GM19372 (cell line): ENCODE data around the gene GALK1.

Experiments used
- ATAC-seq: cut with Tn5 transposase; IDR thresholded peaks from one replicate; pipeline ENCODE4 v1.9.1; 2021; ENCODE audit warnings: mild to moderate bottlenecking, low read depth, moderate library complexity; ENCODE audit not compliant: unreplicated experiment

The GALK1 gene

DNA sequence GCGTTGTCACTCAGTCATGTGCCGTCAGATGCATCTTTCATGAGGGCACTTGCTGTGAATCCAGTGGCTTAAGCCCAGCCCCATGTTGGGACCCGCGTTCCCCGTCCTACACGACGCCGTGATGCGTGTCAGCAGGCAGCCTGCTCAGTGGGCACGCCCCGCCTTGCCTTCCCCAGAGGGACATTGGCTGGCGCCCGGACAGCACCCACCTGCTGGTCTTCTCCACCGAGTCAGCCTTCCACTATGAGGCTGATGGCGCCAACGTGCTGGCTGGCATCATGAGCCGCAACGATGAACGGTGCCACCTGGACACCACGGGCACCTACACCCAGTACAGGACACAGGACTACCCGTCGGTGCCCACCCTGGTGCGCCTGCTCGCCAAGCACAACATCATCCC, 34.9 kb downstream of the GALK1 start:
- ATAC-seq = no peak

- ATAC-seq = no peak
These were observed 35.6 kb downstream of the GALK1 start for GRCh38 chr17:75729351-75729750.

DNA sequence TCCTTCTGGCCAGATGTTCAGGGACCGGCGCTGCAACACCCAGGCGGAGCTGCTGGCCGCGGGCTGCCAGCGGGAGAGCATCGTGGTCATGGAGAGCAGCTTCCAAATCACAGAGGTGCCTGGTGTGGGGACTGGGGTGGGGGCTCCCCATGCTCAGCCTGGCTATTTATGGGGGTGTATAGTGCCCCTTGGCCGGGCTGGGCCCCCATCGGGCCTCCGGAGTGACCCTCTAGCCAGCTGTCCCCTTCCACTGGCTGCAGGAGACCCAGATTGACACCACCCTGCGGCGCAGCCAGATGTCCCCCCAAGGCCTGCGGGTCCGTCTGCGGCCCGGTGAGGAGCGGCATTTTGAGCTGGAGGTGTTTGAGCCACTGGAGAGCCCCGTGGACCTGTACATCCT, 37.6 kb downstream of the GALK1 start:
- ATAC-seq = no peak

DNA sequence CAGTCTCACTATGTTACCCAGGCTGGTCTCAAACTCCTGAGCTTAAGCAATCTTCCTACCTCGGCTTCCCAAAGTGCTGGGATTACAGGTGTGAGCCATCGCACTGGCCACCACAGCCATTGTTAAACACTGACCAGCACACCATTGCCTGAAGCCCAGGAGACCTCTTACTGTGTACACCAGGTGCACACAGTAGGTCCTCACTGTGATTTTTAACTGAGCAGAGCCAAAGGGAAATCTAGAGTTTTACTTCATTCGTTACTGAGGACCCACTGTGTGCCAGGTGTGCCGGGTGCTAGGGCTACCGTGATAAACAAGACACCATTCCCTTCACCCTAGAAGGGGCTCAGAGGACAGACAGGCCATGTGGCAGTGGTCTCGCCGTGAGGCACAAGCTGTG, 39.5 kb downstream of the GALK1 start:
- no peak for ATAC-seq

DNA sequence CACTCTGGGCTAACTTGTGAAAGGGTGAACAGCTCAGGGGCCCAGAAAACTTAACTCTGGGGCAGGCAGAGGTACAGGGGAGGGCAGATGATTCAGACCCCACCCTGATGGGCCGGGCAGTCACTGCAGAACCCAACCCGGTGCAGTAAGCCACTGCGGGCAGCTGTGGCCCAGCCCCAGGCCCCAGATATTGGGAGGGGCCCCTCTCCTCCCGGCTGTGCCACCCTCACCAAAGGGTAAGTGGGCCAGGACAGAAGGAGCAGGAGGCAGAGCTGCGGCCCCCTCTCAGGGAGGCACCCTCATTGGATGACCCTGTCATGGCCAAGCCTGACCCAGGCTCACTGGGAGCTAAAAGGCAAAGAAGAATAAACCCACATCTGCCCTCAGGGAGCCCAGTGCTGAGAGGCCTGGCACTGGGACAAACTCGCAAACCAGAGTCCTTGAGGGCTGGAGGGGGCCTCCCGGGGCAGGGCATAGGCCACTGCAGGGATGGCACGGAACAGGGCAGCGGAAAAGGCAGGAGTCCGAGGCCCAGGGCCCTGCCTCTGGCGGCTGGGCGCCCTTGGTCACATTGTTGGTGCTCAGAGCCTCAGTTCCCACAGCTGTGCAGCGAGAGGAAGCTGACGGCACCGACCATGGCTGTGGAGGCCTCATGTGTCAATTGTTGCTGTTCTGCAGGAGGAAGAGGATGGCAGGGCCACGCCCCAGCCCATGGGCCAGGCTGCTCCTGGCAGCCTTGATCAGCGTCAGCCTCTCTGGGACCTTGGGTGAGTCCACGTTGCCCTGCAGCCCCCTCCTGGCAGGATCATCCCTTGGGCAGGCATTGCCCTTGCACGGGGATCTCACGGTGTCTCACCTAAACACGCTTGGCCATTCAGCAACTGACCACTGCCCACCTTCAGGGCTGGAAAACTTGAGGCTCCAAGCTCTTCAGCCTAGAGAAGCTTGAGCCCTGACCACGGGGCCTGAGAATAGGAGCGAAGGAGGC, 40.7 kb downstream of the GALK1 start:
- no peak for ATAC-seq

DNA sequence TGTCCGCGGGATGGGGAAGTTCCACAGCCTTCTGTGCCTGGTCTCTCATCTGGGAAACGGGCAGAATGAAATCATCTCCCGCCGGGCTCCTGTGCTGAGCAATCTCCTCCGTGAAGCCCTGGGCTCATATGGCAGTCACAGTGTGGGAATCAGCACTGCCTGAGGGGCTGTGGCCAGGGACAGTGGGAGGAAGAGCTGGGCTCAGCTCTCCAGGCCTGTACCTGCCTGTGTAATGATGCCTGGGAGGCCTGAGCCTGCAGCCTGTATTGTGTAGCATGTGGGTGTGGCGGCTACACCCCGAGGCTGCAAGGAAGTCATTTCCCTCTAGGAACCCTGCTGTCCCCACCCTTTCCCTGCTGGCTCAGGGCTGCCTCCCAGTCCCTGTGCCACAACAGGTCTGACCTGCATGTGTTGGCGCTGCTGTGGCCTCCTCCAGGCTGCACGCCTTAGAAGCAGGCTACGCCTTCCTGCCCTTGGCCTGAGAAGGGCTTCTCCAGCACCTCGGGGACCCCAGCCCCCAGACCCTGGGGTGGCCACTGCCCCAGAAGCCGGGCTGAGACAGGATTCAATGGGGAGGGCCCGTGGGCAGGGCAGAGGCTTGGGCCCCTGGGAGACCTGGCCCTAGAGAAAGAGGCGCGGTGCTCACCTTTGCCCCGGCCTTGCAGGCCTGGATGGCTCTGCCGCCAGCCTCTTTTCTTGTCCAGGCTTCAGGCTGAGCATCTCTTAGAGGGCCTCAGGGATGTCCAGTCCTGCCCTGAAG, 41.6 kb downstream of the GALK1 start:
- ATAC-seq = no peak

DNA sequence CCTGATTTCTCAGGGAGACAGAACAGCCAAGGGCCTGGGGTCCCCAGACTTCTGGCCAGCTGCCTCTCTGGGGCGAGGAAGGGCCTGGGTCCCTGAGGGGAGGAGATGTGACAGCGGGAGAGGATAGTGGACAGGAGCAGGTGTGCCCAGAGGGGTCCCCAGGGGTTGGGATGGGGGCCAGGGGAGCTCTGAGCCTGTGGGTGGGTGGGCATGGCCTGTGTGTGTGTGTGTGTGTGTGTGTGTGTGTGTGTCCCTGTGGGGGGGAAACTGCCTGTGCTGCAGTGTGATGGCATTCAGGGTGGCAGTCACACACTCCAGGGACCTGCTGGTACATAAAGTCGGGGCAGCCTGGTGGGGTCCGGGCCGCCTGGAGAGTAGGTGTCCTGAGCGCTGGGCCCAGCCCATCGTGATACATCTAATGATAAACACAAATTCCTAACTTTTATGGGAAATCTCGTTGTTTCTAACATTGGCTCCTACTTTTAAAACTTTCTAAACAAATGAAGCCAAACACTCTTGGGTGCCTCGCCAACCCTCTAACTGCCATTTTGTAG, 42.4 kb downstream of the GALK1 start:
- ATAC-seq = no peak

- no peak for ATAC-seq
These were observed 42.9 kb downstream of the GALK1 start for GRCh38 chr17:75722076-75722475.

DNA sequence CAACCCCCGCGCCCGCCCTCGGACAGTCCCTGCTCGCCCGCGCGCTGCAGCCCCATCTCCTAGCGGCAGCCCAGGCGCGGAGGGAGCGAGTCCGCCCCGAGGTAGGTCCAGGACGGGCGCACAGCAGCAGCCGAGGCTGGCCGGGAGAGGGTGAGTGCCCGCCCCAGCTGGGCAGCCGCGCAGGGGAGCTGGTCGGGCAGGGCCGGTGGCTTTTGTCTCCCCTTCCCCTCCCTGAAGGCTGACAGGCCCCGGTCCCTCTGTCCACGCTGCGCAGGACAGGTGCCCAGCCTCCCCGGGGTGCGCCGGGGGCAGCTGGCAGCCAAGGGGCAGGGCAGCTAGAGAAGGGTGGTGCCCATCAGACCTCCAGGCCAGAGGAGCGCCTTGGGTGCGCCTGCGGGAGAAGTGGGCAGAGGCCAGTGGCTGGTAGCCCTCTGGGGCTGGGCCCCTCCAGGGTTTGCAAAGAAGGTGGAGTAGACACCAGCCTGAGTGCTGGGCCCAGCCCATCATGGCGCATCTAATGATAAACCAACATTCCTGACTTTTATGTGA, 43.5 kb downstream of the GALK1 start:
- ATAC-seq = no peak

- no peak for ATAC-seq
These were observed 44.1 kb downstream of the GALK1 start, which contains the start of gene ITGB4 for GRCh38 chr17:75720656-75721462. Gene ITGB4 (plus strand): TSS chr17:75721459. CDS start chr17:75724704, 3,245 bp downstream.

DNA sequence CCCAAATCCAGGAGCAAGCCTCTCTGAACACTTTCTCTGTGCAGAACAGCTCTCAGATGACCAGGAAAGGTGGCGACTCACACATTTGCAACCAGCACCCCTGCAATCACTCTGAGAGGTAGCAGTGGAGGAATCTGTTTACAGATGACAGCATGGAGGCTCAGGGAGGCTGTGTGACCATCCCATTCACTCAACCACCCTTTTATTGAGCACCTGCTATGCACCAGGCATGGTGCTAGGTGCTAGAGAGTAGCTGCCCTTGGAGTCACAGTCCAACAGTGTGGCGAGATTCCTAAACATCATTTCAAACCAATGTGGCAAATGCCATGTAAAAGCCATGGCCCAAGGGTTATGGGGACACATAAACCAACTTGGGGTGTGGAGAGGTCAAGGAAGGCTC, 45.3 kb downstream of the GALK1 start:
- ATAC-seq = no peak

DNA sequence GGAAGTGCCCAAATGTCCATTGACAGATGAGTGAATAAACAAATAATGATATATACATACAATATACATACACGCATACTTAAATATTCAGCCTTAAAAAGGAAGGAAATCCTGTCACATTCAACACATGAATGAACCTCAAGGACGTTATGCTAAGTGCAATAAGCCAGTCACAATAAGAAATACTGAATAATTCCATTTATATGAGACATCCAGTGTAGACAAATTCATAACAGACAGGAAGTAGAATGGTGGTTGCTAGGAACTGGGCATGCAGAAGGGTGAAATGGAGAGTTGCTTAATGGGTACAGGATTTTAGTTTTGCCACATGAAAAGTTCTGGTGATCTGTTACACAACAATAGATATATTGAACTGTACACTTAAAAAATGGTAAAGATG, 52.5 kb downstream of the GALK1 start:
- ATAC-seq = no peak
